Heart left ventricle (tissue), 16 donors: Measurements from ENCODE around the gene PLAA. TPM values are rescaled to one million over a fixed set of nuclear protein-coding genes. Genes with fewer than 3 reads are reported as not detected.

Source experiments
- ATAC-seq, 4 donors: fragments of 200-7000 bp; cut with Tn5 transposase; one replicate each; pipeline ENCODE4 v1.9.1; 2020 to 2022; ENCODE audit warnings: moderate library complexity in 4 of 4, mild to moderate bottlenecking in 3 of 4, moderate number of reproducible peaks in 1 of 4
- DNase-seq, 5 donors: peaks; one replicate each; pipeline ENCODE4 v3.0.0-alpha.2; 2020
- H3K27ac ChIP-seq, 12 donors: fragments of 200-600 bp; sonication (generic) in 4 of 12; one replicate each; pipeline versions ENCODE4 v1.5.0 to v1.8.0; 2016 to 2022; ENCODE audit warnings: mild to moderate bottlenecking in 2 of 12
- H3K27me3 ChIP-seq, 9 donors: fragments of 200-600 bp; sonication (generic) in 2 of 9; one replicate each; pipeline versions ENCODE4 v1.5.1 to v1.8.0; 2016 to 2022; ENCODE audit warnings: mild to moderate bottlenecking in 3 of 9
- H3K36me3 ChIP-seq, 9 donors: fragments of 200-600 bp; sonication (generic) in 2 of 9; one replicate each; pipeline versions ENCODE4 v1.5.0 to v1.8.0; 2018 to 2022; ENCODE audit warnings: mild to moderate bottlenecking in 2 of 9
- H3K4me1 ChIP-seq, 12 donors: fragments of 200-600 bp; sonication (generic) in 4 of 12; one replicate each; pipeline versions ENCODE4 v1.5.0 to v1.8.0; 2016 to 2022; ENCODE audit warnings: mild to moderate bottlenecking in 3 of 12
- H3K4me3 ChIP-seq, 12 donors: fragments of 200-600 bp; sonication (generic) in 4 of 12; one replicate each; pipeline versions ENCODE4 v1.5.0 to v1.8.0; 2017 to 2022; ENCODE audit warnings: mild to moderate bottlenecking in 9 of 12, moderate library complexity in 4 of 12
- H3K9me3 ChIP-seq, 12 donors: fragments of 200-600 bp; sonication (generic) in 4 of 12; one replicate each; pipeline versions ENCODE4 v1.5.0 to v1.8.0; 2016 to 2022; ENCODE audit warnings: mild to moderate bottlenecking in 1 of 12
- POLR2A ChIP-seq, 2 donors: fragments of 450-650 bp; IDR thresholded peaks; one replicate each; pipeline ENCODE4 v1.6.1; 2017; ENCODE audit warnings: antibody characterized with exemption in 2 of 2, mild to moderate bottlenecking in 2 of 2, moderate library complexity in 2 of 2
- WGBS, 4 donors: extraction: QIAGEN DNeasy Blood & Tissue Kit in 2 of 4; methylation state at CpG; one replicate each; pipeline versions ENCODE4 v1.1.5 to v1.1.7; 2013 to 2018; 5-methylcytosine and 5-hydroxymethylcytosine counted together
- intact Hi-C, 10 donors: fragments of 100-400 bp; cut with DNase I; formaldehyde crosslinking; loops; one replicate each; pipeline versions ENCODE4 v1.11.1 to v1.14.2; 2022
- polyA plus RNA-seq, 2 donors: library from polyadenylated mRNA; stranded (reverse); fragments of 200-250 nt; gene quantifications; one replicate each; pipeline ENCODE4 v1.2.3, GENCODE V29; 2013
- total RNA-seq, 9 donors: library from RNA; depleted of rRNA in 2 of 9; stranded (reverse); fragments of >200 nt in 2 of 9; fragmentation: NEBNext Ultra II Directional in 3 of 9; extraction: Animal tissue kit (Norgen Biotek cat#: 25700) in 3 of 9; gene quantifications; one replicate each; pipeline versions ENCODE4 v1.1.0 to v1.2.4, GENCODE V29; 2016 to 2023
- TF ChIP-seq, protein P1 (sequence below), 12 donors: fragments of 200-600 bp; sonication (generic) in 4 of 12; IDR thresholded peaks; one replicate each; pipeline versions ENCODE4 v1.5.0 to v1.8.0; 2018 to 2022; ENCODE audit warnings: antibody characterized with exemption in 12 of 12, mild to moderate bottlenecking in 5 of 12
- donor health status: ischemic (EF 13 %, LVEDD 7.1; RV severe dilation, severe dysfunction).
- donor health status: healthy with polysubstance abuse.
- donor health status: DM: no; HTN: yes; CAD: no.
- donor health status: DM: no; HTN: no; CAD: no.
- donor health status: ischemic (EF 25% LVEDD 6.9; RV normal size, moderate dysfunction).
- donor health status: ischemic (EF 25% LVEDD 5.7; RV mildly dilated, moderate dysfunction).
- donor health status: healthy.
- donor health status: DM: yes; HTN: yes; CAD: no.
- donor health status: ischemic (EF 35%, LVEDD 5.7; RV mildly dilated, moderate dysfunction).
- donor health status: nonischemic (EF 11% LVEDD 7.7; RV severe dilation, severe dysfunction).
- donor health status: DM: yes; HTN: yes; CAD: no.
- donor health status: PGD.
- donor health status: ischemic (EF 29% LVEDD 5.4; RV normal size, mild dysfunction).
- donor health status: nonischemic (EF 23%, LVEDD 6.1; RV moderate dilation, normal function).

PLAA gene
- total and polyA plus RNA-seq, 11 donors: 9.1 to 42.5 (median 32.4) TPM

DNA sequence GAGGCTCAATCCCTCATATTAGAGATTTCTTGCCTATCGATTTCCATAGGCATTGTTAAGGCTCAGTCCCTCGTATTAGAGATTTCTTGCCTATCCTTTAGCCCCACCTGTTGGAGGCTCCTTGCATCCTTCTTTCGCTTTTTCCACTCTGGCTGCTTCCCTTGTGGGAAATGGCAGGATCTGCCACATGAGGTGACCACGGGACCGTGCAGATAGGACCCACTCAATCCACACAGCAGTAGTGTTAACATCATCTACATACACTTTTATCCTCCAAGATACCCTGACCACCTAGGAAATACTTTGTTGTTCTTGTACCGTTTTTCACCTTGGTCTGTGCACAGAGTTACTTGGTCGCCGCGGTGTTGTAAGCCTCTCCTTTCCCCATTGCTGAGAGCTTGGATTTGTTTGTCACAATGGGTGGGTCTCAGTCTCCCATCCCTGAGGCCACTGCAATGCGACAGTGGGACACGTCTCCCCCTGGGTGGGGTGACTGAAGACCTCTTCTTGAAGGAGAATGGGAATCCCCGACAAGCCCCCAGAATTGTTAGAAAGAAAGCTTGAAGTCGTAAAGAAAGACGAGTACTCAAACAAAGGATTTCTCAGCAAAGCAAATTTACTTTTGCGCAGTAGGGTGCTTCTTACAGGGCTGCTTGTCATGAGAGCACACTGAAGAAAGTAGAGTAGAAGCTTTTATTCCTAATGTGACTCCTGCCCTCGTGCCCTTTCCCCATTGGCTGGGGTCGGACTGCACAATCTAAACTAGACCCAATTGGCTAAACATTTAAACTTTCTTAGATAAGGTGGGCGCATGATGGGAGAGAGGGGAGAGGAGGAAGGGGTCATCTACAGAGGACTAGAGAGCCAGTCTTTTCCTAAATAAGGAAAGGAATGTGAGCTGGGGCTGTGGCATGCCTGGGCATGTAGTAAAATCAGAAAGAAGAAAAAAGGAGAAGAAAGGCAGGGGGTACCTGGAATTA, 29.0 kb upstream of the PLAA start:
- H3K36me3 ChIP-seq: peaks cover 0 to 29% (median 0%) of the 10 kb centered on the region in 9 donors
- no peak for TF ChIP-seq POLR2A (IDR thresholded peaks at IDR 0.05)
- TF ChIP-seq, protein P1, sequence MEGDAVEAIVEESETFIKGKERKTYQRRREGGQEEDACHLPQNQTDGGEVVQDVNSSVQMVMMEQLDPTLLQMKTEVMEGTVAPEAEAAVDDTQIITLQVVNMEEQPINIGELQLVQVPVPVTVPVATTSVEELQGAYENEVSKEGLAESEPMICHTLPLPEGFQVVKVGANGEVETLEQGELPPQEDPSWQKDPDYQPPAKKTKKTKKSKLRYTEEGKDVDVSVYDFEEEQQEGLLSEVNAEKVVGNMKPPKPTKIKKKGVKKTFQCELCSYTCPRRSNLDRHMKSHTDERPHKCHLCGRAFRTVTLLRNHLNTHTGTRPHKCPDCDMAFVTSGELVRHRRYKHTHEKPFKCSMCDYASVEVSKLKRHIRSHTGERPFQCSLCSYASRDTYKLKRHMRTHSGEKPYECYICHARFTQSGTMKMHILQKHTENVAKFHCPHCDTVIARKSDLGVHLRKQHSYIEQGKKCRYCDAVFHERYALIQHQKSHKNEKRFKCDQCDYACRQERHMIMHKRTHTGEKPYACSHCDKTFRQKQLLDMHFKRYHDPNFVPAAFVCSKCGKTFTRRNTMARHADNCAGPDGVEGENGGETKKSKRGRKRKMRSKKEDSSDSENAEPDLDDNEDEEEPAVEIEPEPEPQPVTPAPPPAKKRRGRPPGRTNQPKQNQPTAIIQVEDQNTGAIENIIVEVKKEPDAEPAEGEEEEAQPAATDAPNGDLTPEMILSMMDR (IDR thresholded peaks at IDR 0.05): peak; percentile 49 to 74 (median 62)
- ATAC-seq: peak in 3 of 4 donors; percentile 31 to 73 (median 62)
- intact Hi-C loops: loop anchor here in 7 of 10 donors (2.0 to 5.0 kb wide), 3 partner anchors 84 to 234 kb away; partner anchors contain the start of gene CAAP1 (in 1 of the 7)
- peak in 3 of 5 donors; percentile 18 to 30 (median 25) for DNase-seq
- no peaks in the 10 kb centered on the region for H3K9me3 ChIP-seq
- no peaks in the 10 kb centered on the region for H3K27me3 ChIP-seq
- WGBS, 4 donors: 78 to 84% (median 83%) methylated on average over 18 of the region's 18 CpGs
- peaks cover 0 to 6% (median 0%) of the 10 kb centered on the region in 12 donors for H3K4me1 ChIP-seq
- H3K4me3 ChIP-seq: peak overlapping the region in 1 of 12 donors; percentile 17
- H3K27ac ChIP-seq: no peak overlapping the region

DNA sequence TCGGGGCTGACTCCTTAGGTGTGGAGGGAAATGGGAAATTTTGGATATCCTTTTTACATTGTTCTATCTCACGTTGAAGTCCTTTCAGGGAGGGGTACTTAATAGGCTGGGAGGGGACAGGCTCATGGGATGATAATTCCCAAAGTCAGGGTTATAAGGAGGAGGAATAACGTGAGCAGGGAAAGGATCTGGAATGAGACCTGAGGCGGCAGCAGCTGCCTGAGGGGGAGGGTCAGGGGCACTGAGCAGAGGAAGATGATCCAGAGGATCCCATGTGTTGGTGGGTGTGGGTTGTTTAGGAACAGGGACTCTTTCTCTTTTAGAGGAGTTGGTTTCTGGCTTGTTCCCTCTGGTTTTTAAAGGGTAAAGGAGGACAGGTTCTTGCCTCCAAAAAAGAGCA, 27.9 kb upstream of the PLAA start:
- TF ChIP-seq, protein P1 (IDR thresholded peaks at IDR 0.05): no peak
- TF ChIP-seq POLR2A (IDR thresholded peaks at IDR 0.05): no peak
- Histone ChIP-seq H3K4me1 (peaks cover 0 to 6% (median 0%) of the 10 kb centered on the region in 12 donors), H3K4me3 (no peak overlapping the region), H3K27me3 (no peaks in the 10 kb centered on the region), H3K27ac (no peak overlapping the region), H3K36me3 (peaks cover 0 to 19% (median 0%) of the 10 kb centered on the region in 9 donors), H3K9me3 (peaks cover 0 to 6% (median 0%) of the 10 kb centered on the region in 12 donors)
- DNase-seq (no peak), ATAC-seq (no peak)
- 67 to 83% (median 75%) methylated on average over 4 of the region's 4 CpGs for WGBS, 4 donors
- intact Hi-C loops: loop anchor here in 9 of 10 donors (2.0 to 5.0 kb wide), 4 partner anchors 83 to 233 kb away; partner anchors contain the start of gene CAAP1 (in 1 of the 9)

DNA sequence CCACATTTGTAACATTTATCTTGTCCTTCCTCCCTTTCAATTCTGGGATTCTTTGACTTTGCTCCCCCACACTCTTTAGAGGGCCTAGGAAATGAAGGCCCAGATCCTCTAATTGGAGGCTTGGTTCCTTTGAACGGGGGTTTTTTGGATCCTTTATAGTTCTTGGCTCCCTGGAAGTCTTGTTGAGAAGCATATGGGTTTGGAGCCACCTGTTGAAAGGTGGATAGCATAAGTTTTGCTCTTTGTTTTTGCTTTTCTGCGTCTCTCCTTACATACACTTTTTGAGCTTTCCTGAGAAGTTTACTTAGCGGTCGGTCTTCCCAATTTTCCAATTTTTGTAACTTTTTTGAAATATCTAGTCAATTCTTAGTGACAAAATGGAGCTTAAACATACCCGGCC, 26.9 kb upstream of the PLAA start:
- H3K4me3 ChIP-seq: no peak overlapping the region
- WGBS, 4 donors: 88 to 94% (median 93%) methylated on average over 5 of the region's 5 CpGs
- TF ChIP-seq, protein P1 (IDR thresholded peaks at IDR 0.05): no peak
- TF ChIP-seq POLR2A (IDR thresholded peaks at IDR 0.05): no peak
- peaks cover 0 to 15% (median 0%) of the 10 kb centered on the region in 12 donors for H3K9me3 ChIP-seq
- H3K27me3 ChIP-seq: no peaks in the 10 kb centered on the region
- H3K36me3 ChIP-seq: peaks cover 0 to 9% (median 0%) of the 10 kb centered on the region in 9 donors
- intact Hi-C loops: loop anchor here in 9 of 10 donors (2.0 to 5.0 kb wide), 2 partner anchors 227 to 229 kb away; no protein-coding TSS in a partner anchor
- H3K4me1 ChIP-seq: peaks cover 0 to 6% (median 0%) of the 10 kb centered on the region in 12 donors
- ATAC-seq (no peak), DNase-seq (no peak)
- H3K27ac ChIP-seq: no peak overlapping the region

DNA sequence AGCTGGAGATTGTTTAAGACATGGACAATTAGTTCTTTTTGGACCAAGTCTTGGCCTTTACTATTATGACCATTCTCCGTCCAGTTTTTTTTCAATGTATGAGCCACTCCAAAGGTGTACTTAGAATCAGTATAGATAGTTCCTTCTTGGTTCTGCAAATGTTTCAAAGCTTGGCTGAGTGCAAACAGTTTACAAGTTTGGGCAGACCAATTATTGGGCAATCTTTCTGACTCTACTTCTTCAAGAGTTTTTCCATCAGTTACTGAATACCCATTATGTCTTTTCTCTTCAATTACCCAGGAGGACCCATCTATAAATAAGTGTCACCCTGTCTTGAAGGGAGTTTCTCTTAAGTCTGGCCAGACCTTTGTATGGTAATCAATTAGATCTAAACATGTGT, 24.7 kb upstream of the PLAA start:
- intact Hi-C loops: loop anchor here in 3 of 10 donors (2.0 to 5.0 kb wide), 2 partner anchors 224 to 227 kb away; no protein-coding TSS in a partner anchor
- H3K27me3 ChIP-seq: no peaks in the 10 kb centered on the region
- TF ChIP-seq POLR2A (IDR thresholded peaks at IDR 0.05): no peak
- TF ChIP-seq, protein P1 (IDR thresholded peaks at IDR 0.05): no peak
- peaks cover 0 to 6% (median 0%) of the 10 kb centered on the region in 12 donors for H3K4me1 ChIP-seq
- DNase-seq: no peak
- H3K4me3 ChIP-seq: no peak overlapping the region
- H3K36me3 ChIP-seq: no peaks in the 10 kb centered on the region
- no peak for ATAC-seq
- H3K27ac ChIP-seq: no peak overlapping the region
- H3K9me3 ChIP-seq: peaks cover 0 to 24% (median 2%) of the 10 kb centered on the region in 12 donors
- WGBS, 4 donors: 85 to 100% (median 92%) methylated on average over 1 of the region's 1 CpG
